CD4-positive, alpha-beta T cell treated with Interleukin-6 at 100 ng/mL for 8 hours (primary cell): ENCODE results near the gene ZNF583.

Experiments
- DNase-seq: peaks from one replicate; pipeline ENCODE4 v3.0.0-alpha.2; 2020; ENCODE audit warnings: mixed read lengths, low spot score

ZNF583 gene

GRCh38 chr19:56474308-56474707 is 70.2 kb downstream of the ZNF583 start:
- no peak for DNase-seq

GRCh38 chr19:56476093-56476492 is 72.0 kb downstream of the ZNF583 start:
- DNase-seq = no peak
